Cardiac muscle cell (in vitro differentiated cells and primary cell): Measurements from ENCODE around the gene CCDC81. TPM values are rescaled to one million over a fixed set of nuclear protein-coding genes. Genes with fewer than 3 reads are reported as not detected.

ENCODE experiments used
- DNase-seq, 2 donors: peaks; one replicate each; pipeline versions ENCODE4 v3.0.0 to v3.0.0-alpha.2; 2010 to 2017; ENCODE audit warnings: low read depth in 1 of 2, low spot score in 1 of 2
- H3K27ac ChIP-seq: fragments of 200-600 bp; sonication (generic); 2 replicates; pipeline ENCODE4 v1.5.1; 2016
- H3K27me3 ChIP-seq: fragments of 200-600 bp; sonication (generic); 2 replicates; pipeline ENCODE4 v1.6.0; 2016; ENCODE audit warnings: control low read depth
- H3K36me3 ChIP-seq: fragments of 200-600 bp; sonication (generic); 2 replicates; pipeline ENCODE4 v1.5.1; 2016; ENCODE audit warnings: control low read depth
- H3K4me1 ChIP-seq: fragments of 200-600 bp; sonication (generic); 2 replicates; pipeline ENCODE4 v1.8.1; 2017; ENCODE audit warnings: low read depth, mild to moderate bottlenecking, mixed run types
- H3K4me3 ChIP-seq: fragments of 200-600 bp; sonication (generic); 2 replicates; pipeline ENCODE4 v1.5.1; 2016; ENCODE audit warnings: mild to moderate bottlenecking
- H3K9me3 ChIP-seq: fragments of 200-600 bp; sonication (generic); 2 replicates; pipeline ENCODE4 v1.5.1; 2017; ENCODE audit warnings: low read depth, mild to moderate bottlenecking, control low read depth
- CTCF ChIP-seq: IDR thresholded peaks from 2 replicates; pipeline ENCODE4 v1.5.1; 2012; ENCODE audit warnings: low read depth, mild to moderate bottlenecking, low read length
- polyA plus RNA-seq: library from polyadenylated mRNA; unstranded; fragments of >200 nt; fragmentation: Nextera tagmentation; extraction: Ambion mirVana; gene quantifications from 2 replicates; pipeline ENCODE4 v1.2.1, GENCODE V29; 2016
- total RNA-seq: library from RNA; depleted of rRNA; stranded (reverse); fragments of >200 nt; gene quantifications from 2 replicates; pipeline ENCODE4 v1.2.3, GENCODE V29; 2016

The CCDC81 gene
- total and polyA plus RNA-seq, 2 experiments from 2014 or later: 2.6 to 3.2 TPM

- Histone ChIP-seq H3K9me3 (no peaks in the 10 kb centered on the region), H3K4me1 (peaks cover 3% of the 10 kb centered on the region), H3K27ac (no peak overlapping the region), H3K4me3 (no peak overlapping the region), H3K36me3 (no peaks in the 10 kb centered on the region), H3K27me3 (no peaks in the 10 kb centered on the region)
- DNase-seq: no peak
- TF ChIP-seq CTCF: no peak
Observed at GRCh38 chr11:86468169-86468568, 93.5 kb downstream of the CCDC81 start.

GRCh38 chr11:86469491-86470388, 95.1 kb downstream of the CCDC81 start:
- Histone ChIP-seq H3K27ac (no peak overlapping the region), H3K27me3 (no peaks in the 10 kb centered on the region), H3K4me3 (no peak overlapping the region), H3K9me3 (no peaks in the 10 kb centered on the region), H3K36me3 (no peaks in the 10 kb centered on the region), H3K4me1 (peaks cover 3% of the 10 kb centered on the region)
- TF ChIP-seq CTCF: no peak
- peak in 1 of 2 donors; percentile 41 for DNase-seq

Other genes starting within 250 kb of the CCDC81 start
- gene EED, start 130.1 kb upstream of the CCDC81 start, total RNA-seq: 15.7 and 24.0 TPM in 2 replicates
- 30.1 and 50.4 TPM in 2 replicates for gene EED, start 130.1 kb upstream of the CCDC81 start, polyA plus RNA-seq
- 39.8 and 55.8 TPM in 2 replicates for gene HIKESHI, start 72.6 kb upstream of the CCDC81 start, total RNA-seq
- gene HIKESHI, start 72.6 kb upstream of the CCDC81 start, polyA plus RNA-seq: 98.4 and 111 TPM in 2 replicates